ENCODE data around the gene SPPL2B. TPM values are rescaled to one million over a fixed set of nuclear protein-coding genes. Genes with fewer than 3 reads are reported as not detected.

The SPPL2B gene
- total RNA-seq, 2 donors from 2014 or later: 108 to 206 TPM

- Histone ChIP-seq H3K9me3 (no peaks in the 10 kb centered on the region), H3K9ac (ENCODE audit: low read depth in 2 of 2, low read length in 2 of 2) (no peak overlapping the region), H3K4me3 (no peak overlapping the region), H3K4me1 (peaks cover 11% of the 10 kb centered on the region), H3K27ac (no peak overlapping the region), H3K36me3 (no peaks in the 10 kb centered on the region), H3K27me3 (peaks cover 21% of the 10 kb centered on the region)
- DNase-seq: no peak
- intact Hi-C loops (cut with DNase I): no loop called here
- no peak for TF ChIP-seq CTCF (IDR thresholded peaks at IDR 0.05)
Measured at GRCh38 chr19:2294687-2295335, 33.7 kb upstream of the SPPL2B start.

- intact Hi-C loops (cut with DNase I): no loop called here
- DNase-seq: no peak
- H3K9me3 ChIP-seq: no peaks in the 10 kb centered on the region
Measured at GRCh38 chr19:2296141-2296540, 32.3 kb upstream of the SPPL2B start.

GRCh38 chr19:2300533-2300932 is 28.0 kb upstream of the SPPL2B start:
- Histone ChIP-seq H3K36me3 (no peaks in the 10 kb centered on the region), H3K27me3 (peaks cover 7% of the 10 kb centered on the region), H3K4me1 (no peaks in the 10 kb centered on the region), H3K27ac (no peak overlapping the region), H3K4me3 (no peak overlapping the region), H3K9me3 (no peaks in the 10 kb centered on the region), H3K9ac (ENCODE audit: low read depth in 2 of 2, low read length in 2 of 2) (no peak overlapping the region)
- no peak for TF ChIP-seq CTCF (IDR thresholded peaks at IDR 0.05)
- DNase-seq: no peak
- intact Hi-C loops (cut with DNase I): no loop called here

More at GRCh38 chr19:2296141-2296540, 32.3 kb upstream of the SPPL2B start:
- Histone ChIP-seq H3K27ac (no peak overlapping the region), H3K9ac (ENCODE audit: low read depth in 2 of 2, low read length in 2 of 2) (no peak overlapping the region), H3K4me1 (peaks cover 1% of the 10 kb centered on the region), H3K36me3 (no peaks in the 10 kb centered on the region), H3K4me3 (no peak overlapping the region), H3K27me3 (peaks cover 7% of the 10 kb centered on the region)
- TF ChIP-seq CTCF (IDR thresholded peaks at IDR 0.05): no peak

GRCh38 chr19:2302319-2303210 is 25.9 kb upstream of the SPPL2B start:
- DNase-seq: no peak
- intact Hi-C loops (cut with DNase I): no loop called here
- no peak overlapping the region for H3K9ac ChIP-seq (ENCODE audit: low read depth in 2 of 2, low read length in 2 of 2)
- no peaks in the 10 kb centered on the region for H3K9me3 ChIP-seq
- H3K4me1 ChIP-seq: no peaks in the 10 kb centered on the region
- no peak overlapping the region for H3K27ac ChIP-seq
- no peaks in the 10 kb centered on the region for H3K36me3 ChIP-seq
- H3K27me3 ChIP-seq: peaks cover 14% of the 10 kb centered on the region
- TF ChIP-seq CTCF (IDR thresholded peaks at IDR 0.05): no peak
- H3K4me3 ChIP-seq: no peak overlapping the region

- intact Hi-C loops (cut with DNase I): no loop called here
- Histone ChIP-seq H3K9ac (ENCODE audit: low read depth in 2 of 2, low read length in 2 of 2) (no peak overlapping the region), H3K9me3 (no peaks in the 10 kb centered on the region), H3K27ac (no peak overlapping the region), H3K4me1 (no peaks in the 10 kb centered on the region), H3K36me3 (no peaks in the 10 kb centered on the region), H3K27me3 (peaks cover 17% of the 10 kb centered on the region), H3K4me3 (no peak overlapping the region)
- DNase-seq: no peak
- TF ChIP-seq CTCF (IDR thresholded peaks at IDR 0.05): no peak
Measured at GRCh38 chr19:2303211-2303798, 25.2 kb upstream of the SPPL2B start.
